GM18511 (cell line): ENCODE measurements around the gene GNAI3.
A peak's percentile ranks its signal among the peaks of the same experiment; 100 is the strongest.

Experiments used
- ATAC-seq: cut with Tn5 transposase; IDR thresholded peaks from one replicate; pipeline ENCODE4 v1.9.1; 2021; ENCODE audit warnings: mild to moderate bottlenecking, moderate library complexity; ENCODE audit not compliant: unreplicated experiment

The GNAI3 gene

DNA sequence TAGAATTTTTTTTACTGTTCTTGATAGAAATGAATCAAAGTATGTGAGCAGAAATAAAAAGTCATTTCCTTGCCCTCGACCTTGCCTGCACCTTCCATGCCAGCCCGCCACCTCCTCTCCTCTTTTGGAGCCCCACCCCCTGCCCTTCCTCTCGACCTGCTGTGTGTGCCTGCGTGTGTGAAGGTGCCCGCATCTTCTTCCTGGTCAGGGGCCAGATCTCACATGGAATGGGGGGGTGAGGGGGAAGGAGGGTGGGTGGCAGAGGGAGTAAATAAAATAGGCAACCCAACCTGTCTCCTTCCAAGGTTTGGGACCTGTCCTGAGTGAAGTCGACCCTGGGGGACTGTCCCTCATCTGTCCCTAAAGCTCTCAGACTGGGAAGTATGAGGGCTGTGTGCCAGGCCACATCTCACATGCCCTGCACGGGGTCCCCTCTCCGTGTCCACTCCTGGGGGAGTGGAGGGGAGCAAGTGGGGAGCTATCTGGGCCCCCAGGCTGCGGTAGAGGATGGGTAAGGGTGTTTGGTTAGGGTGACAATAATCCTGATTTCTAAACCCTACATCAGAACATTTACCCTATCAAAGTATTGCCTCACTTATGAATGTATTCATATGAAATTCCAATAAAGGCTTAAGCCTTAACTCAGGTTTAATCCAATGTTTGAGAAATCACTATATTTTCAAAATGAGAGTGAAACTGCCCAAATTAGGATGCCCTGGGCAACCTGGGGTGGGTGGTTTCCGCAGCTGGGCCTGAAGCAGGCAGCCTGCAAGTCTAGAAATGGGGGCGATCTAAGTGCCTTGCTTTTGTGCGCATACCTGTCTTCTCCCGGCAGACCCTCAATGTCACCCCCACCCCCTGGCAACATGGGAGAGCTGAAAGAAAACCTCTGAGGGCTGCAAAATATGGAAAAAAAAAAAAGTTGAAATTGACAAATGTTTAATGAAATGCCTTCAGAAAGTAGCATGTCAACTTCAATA lies 86.6 kb downstream of the GNAI3 start:
- no peak for ATAC-seq

DNA sequence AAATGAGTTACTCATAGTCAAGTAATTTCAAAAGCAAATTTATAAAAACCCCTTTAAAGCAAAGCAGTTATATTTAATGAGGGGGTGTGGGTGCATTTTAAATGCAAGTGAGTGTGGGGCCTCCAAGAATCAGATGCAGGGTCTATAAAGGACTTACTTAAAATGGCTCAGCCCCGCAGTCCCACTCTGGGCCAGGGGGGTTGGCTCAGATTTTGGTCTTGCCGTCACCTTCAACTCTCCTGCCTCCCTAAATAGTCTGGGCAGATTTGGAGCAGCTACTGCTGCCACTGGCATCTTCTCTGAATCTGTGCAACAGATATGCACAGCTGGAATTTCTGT lies 87.4 kb downstream of the GNAI3 start:
- ATAC-seq, result no peak

DNA sequence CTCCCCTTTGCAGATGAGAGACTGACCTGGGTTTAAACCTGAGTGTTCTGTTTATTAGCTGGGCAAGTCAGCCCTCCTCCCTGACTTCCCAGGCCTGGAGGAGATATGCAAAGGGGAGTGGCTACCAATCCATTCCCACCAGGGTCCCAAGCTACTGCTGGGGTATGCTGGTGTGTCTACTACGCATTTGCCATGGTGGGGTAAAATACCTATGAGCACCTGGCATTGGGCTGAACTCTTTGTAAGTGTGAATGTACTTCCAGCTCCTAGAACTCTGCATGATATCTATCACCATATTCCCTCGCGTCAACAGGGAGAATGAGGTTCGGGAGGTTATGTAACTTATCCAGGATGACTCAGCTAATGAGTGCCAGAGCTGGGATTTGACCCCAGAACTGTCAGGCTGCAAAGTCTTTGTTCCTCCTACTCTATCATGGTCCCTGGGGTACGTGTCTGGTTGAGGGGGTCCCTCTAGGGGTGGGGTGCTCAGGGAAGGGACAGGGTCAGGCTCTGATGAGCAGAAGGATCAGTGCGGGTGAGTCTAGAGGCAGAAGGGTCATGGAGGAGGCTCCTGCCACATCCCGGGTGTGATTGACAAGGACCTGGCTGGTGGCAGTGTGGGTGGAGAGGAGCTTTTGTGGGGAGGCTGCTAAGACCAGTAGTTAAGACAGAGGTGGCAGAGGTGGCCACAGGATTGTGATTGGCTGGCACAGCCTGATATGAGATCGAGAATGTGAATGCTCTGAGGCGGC lies 88.0 kb downstream of the GNAI3 start:
- ATAC-seq, result no peak

DNA sequence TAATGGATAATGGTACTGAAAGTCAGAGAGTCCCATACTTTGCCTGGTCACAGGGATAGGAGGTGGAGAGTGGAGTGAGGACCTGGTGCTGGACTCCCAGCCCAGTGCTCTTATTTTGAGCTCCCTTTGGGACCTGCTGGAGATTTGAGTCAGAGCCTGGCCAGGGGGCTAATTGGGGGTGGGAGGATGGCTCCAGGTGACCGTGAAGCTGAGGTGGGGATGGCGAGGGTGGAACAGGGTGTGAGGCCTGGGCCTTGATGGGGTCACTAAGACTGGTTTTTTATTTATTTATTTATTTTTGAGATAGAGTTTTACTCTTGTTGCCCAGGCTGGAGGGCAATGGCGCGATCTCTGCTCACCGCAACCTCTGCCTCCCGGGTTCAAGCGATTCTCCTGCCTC lies 89.0 kb downstream of the GNAI3 start:
- ATAC-seq, result no peak

DNA sequence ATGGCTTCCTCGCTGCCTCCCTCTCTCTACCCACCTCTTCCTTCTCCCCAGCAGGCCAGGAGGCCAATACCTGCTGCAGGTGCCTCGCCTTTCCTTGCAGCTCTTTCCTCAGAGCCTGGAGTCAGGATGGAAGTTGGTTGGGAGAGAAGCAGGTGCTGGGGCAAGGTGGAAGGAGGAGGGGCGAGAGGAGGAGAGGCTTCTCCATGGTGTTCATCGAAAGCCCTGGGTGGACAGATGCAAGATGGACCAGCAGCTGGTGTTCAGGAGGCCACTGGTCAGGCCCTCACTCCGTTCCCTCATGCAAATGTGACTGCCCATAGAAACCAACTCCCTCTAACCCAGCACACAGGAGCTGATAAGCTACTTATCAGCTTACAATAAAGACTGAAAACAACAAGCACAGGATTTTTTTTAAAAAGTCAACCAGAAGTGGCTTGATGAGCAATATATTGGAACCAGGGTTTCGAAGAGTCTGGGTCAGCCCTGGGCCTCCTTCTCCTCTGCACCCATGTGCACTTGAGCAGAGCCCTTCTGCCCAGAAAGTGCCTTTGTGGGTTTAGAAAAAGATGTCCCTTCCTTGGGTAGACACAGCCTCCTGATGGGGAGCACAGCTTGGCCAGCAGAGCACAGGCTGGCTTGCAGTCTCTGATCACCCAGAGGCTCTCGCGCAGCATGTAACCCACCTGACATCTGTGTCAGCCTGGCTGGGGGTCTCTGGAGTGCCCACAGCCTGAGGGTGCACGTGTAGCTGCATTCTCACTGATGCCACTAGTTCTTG lies 90.8 kb downstream of the GNAI3 start:
- no peak for ATAC-seq

- ATAC-seq, result no peak
Measured at GRCh38 chr1:109639841-109640184, 91.4 kb downstream of the GNAI3 start.

DNA sequence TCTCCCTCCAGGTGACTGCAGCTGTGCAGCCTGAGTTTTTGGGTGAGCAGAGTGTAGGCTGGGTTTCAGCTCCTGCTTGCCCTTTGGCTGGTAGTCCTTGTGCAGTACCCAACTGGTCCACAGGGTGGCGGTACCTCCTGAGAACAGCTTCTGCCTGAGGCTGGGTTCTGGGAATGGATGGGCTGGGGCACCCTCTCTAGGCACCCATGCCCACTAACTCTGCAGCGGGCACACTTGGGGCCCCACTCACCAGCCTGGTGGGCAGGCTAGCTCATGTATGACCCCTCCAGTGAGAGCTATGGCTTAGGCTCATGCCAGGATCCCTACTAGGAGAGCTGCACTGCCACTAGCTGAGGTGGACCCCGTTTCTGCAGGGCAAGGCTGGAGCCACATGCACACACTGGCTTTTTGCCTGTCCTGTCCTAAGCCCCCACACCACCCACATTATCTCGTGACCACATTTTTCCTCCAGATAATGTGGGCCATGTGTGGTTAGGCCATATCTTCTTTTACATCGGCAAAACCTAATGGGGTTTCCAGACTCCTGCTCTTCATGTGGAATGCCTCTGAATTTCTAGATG lies 92.0 kb downstream of the GNAI3 start:
- peak; percentile 50 for ATAC-seq

GRCh38 chr1:109641078-109641740 lies 92.8 kb downstream of the GNAI3 start:
- ATAC-seq, result no peak

DNA sequence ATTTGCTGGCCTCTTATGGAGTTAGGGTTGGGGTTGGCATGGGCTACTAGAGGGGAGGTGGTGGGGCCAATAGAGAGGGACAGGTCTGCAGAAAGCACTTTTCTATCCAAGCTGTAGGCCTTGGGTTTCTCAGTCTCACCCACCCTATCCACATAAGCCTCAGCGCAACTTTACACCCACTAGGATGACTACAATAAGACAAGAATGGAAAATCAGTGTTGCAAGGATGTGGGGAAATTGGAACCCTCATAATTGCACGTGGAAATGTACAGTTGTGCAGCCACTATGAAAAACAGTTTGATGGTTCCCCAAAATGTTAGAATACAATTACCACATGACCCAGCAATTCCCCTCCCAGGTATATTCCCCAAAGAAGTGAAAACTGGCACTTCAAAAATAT lies 93.4 kb downstream of the GNAI3 start:
- ATAC-seq, result no peak

DNA sequence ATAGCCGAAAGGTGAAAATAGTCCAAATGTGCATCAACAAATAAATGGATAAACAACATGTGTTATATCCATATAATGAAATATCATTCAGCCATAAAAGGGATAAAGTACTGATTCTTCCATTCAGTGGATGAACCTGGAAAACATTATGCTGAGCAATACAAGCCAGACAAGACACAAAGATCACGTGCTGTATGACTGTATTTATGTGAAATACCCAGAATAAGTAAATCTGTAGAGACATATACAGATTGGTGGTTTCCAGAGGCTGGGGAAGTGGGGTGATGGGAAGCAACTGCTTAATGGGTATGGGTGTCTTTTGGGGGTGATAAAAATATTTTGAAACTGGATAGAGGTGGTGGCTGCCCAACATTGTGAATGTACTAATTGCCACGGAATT lies 94.2 kb downstream of the GNAI3 start:
- no peak for ATAC-seq

DNA sequence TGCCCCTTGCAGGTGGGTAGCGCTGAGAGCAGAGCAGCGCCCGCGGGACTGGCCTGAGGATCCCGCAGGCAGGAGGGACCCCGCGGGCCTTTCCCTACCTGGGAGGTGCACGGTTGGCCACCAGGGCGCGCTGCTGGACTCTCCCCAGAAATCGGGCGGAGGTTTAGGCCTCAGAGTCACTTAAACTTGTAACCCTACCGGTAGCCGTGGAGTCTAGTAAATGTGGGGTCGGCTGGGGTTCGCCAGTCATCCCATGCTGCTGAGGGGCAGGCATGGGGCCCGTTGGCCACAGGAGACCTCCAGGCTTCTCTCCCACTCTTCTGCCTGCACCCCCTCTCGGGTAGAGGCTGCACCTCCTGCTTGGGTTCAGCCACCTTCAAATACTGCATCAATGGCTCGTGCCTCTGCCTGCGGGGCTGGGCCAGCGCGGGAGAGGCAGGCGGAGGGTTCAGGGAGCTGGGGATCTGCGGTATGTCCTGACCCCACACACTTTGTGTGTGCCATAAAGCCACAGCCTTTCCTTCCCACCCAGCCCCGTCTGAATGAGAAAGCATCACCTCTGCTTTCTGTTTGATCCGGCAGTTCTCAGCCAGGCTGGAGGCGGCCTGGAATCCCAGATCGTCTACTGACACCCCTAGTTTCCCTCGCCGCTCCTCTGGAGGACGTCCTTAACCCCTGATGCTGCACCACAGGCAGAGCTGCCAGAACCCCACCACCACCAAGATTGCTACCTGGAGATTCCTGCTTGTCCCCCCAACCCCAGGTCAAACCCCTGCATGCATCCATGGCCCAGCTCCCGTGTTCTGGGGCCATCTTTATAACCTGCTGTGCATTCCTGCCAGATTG lies 95.2 kb downstream of the GNAI3 start:
- peak; percentile 95 for ATAC-seq

DNA sequence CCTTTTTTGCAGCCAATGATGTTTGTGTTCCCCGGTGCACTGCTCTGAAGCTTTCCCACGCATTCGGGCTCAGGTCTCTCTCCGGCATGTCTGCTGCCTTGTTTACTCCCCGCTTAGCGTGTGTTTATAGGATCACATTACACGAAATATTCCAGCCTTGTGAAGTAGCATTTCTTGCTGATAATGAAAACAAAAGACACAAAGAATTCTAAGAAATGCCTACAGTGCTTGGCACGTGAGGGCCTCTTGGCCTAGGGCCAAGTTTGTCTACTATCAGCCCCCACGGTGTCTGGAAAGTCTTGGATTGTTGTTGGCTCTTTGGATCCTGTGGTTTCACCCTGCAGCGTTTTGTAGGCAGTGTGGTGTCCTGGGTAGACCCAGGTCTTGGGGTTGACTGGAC lies 96.3 kb downstream of the GNAI3 start:
- ATAC-seq, result no peak

DNA sequence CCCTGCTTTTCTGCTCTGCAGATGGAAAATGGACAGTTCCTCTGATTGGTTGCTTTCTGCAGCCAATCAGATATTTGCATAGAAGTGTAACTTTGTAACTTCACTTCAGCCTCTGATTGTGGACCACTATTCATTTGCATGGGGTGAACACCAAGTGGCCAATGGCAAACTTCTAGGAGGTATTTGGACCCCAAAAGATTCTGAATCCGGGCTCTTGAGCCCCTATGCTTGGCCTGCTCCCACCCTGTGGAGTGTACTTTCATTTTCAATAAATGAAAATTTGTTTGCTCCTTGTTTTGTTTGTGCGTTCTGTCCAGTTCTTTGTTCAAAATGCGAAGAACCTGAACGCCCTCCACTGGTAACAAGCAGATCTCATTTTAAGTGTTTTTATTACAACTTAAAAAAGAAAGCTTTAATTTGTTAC lies 101.1 kb downstream of the GNAI3 start:
- no peak for ATAC-seq

GRCh38 chr1:109650609-109651008 lies 102.2 kb downstream of the GNAI3 start:
- no peak for ATAC-seq

- ATAC-seq, result no peak
Measured at GRCh38 chr1:109652402-109652801, 104.0 kb downstream of the GNAI3 start.

GRCh38 chr1:109653306-109653705 lies 104.9 kb downstream of the GNAI3 start:
- ATAC-seq, result no peak

GRCh38 chr1:109654519-109654918 lies 106.1 kb downstream of the GNAI3 start:
- ATAC-seq, result no peak

- ATAC-seq, result peak; percentile 96
Measured at GRCh38 chr1:109655615-109656519, 107.5 kb downstream of the GNAI3 start, which contains the start of gene GSTM4. TSS of gene GSTM4 (plus strand) at chr1:109656099. CDS start at chr1:109656390, 291 bp downstream.
